Suppressor macrophage treated with lipopolysaccharide for 1 hour (primary cell): ENCODE data around the gene C1QTNF9B.
"Not testable (repeated sequence)": the region's sequence is repeated elsewhere in the genome, so short reads cannot be mapped to it uniquely, and the experiment has no call there.

Source experiments
- DNase-seq, 3 donors: peaks; one replicate each; pipeline ENCODE4 v3.0.0-alpha.2; 2020 to 2022

Gene C1QTNF9B

DNA sequence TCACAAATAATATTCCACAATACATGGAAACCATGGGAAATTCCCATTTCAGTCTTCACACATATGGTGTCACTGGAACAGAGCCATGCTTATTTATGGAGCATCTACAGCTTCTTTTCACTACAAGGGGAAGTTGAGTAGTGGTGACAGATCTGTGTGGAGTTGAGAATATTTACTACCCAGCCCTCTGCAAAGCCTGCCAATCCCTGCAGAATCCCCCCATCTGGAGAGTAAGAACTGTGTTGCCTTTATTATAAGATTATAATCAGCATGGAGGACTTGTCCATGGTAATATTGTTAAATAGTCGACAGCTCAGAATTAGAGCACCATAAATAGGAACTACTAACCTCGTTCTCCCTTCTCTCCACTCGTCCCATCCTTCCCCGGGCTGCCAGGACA, 3.5 kb downstream of the C1QTNF9B start:
- not testable (repeated sequence) for DNase-seq

DNA sequence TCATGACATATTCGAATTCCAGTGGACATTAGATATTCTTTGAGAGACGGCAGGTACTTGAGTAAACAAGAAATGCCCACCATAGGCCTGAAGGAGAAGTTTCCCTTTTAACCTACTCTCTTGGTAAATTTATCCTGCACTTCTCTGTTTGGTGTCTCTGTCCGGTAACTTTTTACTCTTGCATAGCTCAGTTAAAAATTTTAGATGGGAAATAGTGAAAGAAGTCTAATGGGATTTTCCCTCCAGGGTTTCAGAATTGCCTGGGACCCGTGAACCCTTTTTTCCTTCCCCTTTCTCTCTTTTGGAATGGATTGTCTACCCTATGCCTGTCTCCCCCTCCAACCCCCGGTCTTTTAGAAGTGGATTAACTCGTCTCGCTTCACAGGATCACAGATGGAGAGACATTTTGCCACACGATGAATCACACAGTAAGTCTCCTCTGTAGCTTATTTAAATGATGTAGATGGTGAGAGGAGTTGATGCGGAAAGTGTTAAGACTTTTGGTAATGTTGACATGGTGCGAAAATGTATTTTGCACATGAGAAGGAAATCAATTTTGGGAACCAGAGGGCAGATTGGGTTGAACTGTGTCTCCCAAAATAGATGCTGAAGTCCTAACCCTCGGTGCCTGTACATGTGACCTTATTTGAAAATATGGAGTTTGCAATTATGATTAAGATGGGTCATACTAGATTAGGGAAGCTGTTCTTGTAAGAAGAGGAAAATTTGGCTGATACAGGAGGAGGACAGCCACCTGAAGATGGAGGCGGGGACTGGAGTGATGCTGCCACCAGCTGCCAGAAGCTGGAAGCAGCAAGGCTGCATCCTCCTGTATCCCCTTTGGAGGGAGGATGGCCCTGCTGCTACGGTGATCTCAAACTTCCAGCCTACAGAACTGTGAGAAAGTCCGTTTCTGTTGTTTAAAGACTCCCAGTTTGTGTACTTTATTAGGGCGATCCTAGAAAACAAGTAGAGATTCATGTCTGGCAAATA, 7.4 kb downstream of the C1QTNF9B start:
- DNase-seq, result peak in 2 of 3 donors; percentile 23 to 50

DNA sequence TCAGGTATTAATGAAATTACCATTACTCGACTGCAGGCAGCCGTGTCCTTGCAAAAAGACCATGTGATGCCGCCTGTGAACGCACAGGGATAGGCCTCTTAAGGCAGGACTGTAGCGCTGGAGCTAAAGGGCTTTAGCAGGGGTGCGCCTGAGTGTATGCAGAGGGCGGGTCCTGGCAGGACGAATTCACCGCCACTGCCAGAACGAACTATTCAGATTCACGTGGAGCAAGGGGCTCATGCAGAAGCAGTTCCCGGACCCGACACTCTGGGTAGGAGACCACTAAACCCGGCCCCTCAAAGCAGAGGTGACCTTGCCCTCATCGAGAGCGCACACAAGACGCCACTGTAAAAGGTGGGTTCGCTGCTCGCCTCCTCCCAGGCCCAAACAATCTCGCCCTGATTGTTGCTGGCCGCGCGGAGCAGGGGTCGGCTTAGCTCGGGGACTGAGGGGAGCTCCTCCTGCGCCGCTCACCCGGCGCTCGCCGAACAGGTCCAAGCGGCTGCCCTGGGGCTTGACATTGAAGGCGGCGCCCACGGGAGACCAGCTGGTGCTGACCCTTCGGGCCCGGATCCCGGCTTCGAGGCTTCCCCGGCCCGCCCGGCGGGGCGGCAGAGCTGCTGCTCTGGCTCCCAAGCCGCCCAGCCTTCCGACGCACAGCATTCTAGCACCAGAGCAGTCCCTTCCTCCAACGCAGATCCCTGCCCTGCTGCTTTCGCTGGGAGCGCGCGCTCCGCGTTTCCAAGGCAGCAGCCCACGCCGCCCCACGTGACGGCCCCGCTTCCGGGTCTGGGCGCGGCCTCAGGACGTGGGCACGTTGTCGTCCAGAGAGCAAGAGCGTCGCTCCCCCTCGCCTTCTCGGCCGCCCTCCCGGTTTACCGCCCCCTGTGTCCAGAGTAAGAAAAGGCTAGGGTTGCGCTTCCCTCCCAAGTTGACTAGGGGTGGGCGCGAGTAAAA, 8.4 kb downstream of the C1QTNF9B start, which contains the start of gene MIPEP:
TSS of gene MIPEP (minus strand) at position 743 of the 957 bp plus-strand sequence. CDS start at position 663, 80 bp downstream.
- DNase-seq, result peak; percentile 96 to 98 (median 98)

DNA sequence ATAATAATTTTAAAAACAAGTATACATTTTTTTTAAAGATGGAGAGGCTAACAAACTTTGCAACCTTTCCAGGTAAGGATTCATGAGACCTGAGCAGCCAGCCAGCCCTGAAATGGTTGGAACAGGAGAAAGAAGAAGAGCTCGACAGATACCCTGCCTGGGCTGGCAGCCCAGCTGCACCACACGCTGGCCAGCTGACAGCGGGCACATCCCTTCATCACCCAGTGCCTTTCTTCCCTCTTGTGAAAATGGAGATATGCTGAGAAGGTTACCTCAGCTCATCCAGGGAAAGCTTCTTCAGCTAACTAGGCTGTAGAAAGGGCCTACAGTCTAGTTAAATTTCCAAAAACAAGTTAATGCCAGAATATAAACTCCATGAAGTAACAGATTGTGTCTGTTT, 12.9 kb downstream of the C1QTNF9B start:
- not testable (repeated sequence) for DNase-seq

DNA sequence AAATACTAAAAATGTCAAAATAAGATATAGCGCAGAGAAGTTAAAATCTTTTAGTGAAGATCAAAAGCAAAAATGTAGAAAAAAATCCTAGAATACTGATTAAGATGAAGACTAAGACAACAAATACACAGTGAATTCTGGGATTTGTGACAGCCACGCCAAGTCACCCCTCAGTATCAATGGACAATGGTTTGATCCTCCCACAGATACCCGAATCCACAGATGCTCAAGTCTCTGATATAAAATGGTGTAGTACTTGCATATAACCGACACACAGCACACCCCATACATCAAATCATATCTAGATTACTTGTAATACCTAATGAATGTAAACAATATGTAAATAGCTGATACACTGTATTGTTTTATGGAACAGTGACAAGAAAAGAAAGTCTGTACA, 14.0 kb downstream of the C1QTNF9B start:
- DNase-seq, result no peak

DNA sequence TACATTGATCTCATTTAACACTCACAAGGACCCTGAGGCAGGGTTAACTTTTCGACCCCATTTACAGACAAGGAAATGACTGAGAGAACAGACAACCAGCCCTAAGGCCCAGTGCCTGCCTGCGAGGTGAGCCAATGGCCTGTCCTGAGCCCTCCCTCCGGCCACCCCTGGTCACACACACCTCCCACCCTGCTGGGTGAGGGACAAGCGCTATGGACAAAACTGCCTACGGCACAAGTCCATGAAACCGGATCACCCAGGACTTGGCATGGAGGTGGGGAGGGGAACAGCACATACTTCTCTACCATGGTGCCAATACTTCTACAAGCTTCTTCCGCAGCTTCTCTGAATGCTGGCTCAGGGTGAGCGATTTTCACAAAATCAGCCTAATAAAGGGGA, 15.9 kb downstream of the C1QTNF9B start:
- not testable (repeated sequence) for DNase-seq

DNA sequence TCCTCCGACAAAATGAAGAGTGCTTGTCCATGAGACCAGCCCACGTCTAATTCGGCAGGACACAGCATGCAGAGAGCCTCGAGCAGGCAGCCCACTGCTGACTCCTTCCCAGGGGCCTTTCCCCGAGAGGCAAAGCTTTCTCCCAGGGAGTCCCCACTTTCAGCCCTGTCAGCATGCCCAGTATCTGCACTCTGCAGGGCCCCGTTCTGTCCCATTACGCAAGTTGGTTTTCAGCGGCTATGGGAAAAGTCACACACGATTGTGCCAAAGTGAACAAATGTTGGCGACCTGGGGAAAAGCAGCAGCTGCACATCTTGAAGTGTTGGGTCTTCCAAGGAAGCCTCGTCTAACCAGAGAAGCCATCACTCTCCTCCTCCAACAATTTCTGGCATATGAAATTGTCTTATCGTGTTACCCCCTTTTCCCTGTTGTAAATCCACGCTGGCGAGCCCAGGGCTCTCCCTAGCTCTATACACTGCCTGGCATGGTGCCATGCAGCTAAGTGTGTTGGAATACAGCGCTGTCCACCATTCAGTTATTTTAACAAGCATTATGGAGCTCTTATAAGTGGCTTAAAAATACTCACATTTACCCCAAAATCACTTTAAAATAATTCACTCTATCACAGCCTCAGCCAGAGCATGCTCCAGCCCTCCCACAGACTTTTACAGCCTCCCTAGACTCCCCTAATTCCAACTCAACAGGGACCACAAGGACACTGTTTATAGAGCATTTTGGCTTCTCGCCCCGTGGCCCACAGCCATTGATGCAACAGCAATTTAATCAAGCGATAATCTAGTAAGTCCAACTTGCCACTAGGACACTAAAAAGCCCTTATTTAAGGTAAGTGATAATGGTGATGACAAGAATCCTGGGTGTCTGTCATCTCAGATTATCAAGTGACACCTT, 16.6 kb downstream of the C1QTNF9B start:
- not testable (repeated sequence) for DNase-seq

DNA sequence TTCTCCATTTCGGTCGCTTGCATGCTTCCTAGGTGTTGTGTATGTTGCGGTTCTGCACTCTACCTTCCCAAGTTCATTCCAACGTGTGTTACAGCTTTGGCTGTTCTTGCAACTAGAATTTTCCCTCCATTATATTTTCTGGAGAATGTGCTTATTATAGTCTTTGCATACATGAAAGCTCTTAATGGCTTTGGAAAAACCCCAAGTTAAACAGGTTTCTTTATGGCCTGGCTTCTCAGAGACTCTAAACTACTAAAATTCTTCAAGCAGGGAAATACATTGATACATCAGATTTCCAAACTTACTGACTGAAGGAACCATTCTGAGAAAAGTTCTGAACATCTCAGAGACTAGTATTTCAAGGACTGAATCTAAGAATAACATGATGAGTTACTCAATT, 20.0 kb downstream of the C1QTNF9B start:
- no peak for DNase-seq

DNA sequence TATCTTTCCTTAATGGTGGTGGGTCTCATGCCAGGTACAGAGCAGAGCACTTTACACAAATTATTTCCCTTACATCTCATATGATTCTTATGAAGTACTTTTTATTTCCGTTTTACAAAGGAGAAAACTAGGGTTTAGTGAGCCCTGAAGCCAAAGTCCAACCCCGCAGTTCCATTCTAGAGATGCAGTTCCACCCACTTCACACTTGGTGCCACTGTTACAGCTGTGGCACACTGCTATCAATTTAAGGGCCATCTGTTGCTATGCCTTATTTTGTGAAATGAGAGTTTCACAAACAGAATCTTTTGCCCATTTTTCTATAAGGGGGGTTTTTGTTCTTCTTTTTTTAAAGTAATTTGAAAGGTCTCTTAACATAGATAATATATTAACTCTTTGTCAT, 21.0 kb downstream of the C1QTNF9B start:
- DNase-seq, result peak in 2 of 3 donors; percentile 3 to 7

DNA sequence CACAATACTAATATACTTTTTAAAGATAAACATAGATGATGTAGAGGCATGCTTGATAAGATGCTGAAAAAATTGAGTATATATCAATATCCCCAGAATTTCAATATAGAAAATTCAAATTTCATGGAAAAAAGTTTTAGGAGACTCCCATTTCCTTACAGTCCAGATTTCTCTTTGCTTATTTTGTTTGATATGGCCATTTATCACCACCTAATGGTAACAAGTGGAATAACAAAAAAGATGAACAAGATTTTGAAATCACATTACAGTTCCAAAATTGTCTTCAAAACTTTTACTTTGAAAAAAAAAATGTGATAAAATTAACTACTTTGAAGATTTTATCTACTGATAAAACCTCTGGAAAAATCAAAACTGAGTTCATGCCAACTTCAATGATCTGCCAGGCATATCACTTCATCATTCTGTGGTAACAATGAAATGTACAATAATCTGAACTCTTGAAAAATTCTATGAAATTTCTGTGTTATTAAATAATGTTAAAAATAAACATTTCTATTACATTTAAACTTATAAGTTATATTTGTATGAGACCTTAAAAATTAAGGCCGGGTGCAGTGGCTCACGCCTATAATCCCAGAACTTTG, 25.6 kb downstream of the C1QTNF9B start:
- peak; percentile 10 to 55 (median 50) for DNase-seq

DNA sequence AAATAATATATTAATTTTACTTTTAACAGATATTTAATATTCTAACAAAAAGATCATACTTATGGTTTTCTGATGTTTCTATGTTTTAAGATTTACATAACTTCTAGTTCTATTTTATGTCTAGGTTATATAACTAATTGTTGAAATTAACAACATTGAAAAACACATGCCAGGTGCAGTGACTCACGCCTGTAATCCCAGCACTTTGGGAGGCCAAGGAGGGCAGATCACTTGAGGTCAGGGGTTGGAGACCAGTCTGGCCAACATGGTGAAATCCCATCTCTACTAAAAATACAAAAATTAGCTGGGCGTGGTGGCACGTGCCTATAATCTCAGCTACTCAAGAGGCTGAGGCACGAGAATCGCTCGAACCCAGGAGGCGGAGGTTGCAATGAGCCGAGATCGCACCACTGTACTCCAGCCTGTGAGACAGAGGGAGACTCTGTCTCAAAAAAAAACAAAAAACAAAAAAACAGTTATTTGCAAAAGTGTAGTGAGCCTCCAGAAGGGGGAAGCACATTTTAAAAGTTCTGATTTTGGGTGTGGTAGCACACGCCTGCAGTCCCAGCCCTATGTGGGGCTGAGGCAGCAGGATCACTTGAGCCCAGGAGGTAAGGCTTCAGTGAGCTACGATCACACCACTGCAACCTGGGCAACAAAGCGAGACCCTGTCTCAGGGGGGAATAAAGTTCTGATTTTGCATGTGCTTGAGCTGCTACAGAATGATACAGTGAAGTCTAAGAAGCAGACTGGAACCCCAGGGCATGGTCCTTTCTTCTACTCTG, 26.8 kb downstream of the C1QTNF9B start:
- no peak for DNase-seq

DNA sequence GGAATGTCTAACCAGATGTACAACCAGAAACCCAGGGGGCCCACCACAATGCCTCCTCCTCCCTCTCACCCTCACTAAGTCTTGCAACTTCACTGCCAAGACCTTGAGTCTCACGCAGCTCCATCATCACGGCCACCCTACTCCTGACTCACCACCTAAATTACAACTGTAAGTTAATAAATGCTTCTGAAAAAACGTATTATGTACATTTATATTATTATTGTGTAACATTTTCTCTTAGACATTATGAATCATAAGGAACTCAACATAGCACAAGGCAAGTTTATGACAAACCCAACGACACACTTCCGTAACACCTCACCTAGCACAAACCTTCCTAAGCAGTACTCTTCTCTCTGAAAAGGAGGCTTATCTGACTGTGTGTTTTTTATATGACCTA, 28.8 kb downstream of the C1QTNF9B start:
- no peak for DNase-seq

DNA sequence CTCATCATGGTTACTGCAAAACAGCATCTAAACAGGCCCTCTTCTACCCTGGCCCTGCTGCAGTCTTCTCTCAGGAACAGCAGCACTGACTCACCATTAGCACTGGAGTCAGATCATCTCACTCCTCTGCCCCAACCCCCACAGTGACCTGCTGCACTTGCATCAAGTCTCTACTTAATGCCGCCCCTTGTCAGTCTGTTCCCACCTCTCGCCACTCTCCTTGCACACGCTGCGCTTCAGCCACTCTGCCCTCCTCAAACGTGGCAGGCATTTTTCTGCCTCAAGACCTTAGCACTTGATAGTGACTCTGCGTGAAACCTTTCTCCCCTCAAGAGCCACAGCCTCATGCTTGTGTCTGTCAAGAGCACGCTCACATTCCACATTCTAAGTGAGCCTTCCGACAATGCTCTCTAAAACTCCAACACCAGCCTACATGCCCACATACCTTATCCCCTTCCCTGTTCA, 30.2 kb downstream of the C1QTNF9B start:
- no peak for DNase-seq

DNA sequence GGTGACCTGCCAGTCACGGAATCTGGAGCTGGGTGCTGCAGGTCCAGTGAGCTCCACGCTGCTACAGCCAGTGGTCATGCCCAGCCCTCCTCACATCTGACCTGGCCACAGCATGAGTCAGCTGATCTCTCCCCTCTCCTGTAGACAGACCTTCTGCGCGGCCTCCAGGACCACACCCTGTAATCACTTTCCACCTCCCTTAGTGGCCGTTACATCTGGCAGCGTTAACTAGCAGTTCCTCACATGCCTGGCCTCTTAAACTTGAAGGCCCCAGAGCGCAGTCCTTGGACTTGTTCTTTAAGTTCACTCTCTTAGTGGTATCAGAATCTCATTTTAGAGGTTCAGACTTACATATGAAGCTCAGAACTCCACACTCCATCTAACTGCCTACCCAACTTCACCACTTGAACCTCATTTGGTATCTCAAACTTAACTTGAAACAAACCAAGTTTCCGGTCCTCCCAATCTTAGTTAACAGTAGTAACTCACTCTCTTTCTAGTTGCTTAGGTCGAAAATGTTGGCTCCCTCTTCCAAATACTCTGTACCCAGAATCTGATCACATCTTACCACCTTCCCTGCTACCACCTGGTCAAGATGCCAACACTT, 30.8 kb downstream of the C1QTNF9B start:
- DNase-seq, result no peak

DNA sequence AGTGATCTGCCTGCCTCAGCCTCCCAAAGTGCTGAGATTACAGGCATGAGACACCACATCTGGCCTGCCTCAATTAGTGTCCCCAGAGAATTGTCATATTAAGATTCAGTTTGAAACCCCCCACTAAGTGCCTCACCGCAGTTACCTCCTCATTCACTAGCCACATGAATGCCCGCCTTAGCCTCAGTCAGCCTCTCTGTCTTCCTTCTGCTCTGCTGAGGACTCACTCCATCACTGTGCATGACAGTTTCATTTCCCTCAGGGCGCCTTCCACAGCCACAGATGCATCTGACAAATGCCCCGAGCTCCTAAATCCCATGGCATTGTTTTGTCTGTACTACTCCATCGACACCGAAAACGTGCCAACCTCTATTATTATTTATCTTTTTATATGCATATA, 31.4 kb downstream of the C1QTNF9B start:
- DNase-seq, result no peak

DNA sequence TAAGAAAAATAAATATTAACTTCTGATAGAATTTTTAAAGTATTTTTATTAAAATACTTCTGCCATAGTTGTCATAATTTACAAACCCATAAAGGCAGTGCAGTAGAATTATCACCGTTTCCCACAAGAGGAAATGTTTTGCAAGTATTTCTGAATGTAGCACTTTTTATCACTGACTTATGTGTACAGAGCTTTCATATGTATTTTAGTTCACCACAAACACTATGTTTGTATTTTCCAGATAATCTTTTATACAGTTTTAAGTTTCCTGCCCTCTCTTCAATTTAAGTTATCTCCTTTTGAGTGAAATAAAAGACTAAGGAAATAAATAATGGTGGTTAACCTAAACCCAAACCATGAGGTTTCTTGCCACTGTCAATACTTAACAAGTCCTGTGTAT, 32.3 kb downstream of the C1QTNF9B start:
- no peak for DNase-seq

DNA sequence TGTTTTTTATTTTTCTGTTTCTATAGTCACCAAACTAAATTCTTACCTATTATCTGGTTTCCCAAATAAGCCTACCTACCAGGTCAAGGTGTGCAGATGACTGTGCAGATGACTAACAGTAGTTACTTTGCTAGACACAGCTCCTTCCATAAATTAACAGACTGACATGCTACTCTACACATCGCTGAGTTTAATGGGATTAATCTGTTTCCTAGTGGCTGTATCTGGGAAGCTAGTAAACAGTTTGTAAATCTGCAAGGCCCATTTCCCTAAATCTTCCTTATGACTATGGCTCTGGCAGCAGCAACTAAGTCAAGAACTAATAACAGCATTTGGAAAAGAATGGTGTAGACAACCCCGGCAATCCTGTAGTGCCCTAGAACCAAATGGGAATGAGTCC, 36.0 kb downstream of the C1QTNF9B start:
- DNase-seq, result no peak

DNA sequence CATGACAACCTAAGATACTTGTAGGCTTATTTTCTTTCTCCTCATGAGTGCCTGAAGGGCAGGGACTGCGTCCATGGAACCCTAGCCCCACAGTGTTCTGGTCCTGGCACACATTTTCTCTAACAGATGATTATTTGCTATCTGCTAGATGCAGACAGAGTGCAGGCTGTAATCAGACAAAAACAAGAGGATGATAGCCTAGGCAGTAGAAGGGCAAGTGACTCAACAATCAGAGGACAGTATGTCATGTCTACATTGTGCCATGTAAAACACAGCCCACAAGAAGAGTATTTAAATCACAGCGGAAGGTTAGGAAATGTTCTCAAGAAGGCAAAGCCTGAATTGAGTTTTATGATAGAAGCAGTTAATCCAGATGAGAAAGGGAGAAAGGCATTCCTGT, 37.4 kb downstream of the C1QTNF9B start:
- no peak for DNase-seq

DNA sequence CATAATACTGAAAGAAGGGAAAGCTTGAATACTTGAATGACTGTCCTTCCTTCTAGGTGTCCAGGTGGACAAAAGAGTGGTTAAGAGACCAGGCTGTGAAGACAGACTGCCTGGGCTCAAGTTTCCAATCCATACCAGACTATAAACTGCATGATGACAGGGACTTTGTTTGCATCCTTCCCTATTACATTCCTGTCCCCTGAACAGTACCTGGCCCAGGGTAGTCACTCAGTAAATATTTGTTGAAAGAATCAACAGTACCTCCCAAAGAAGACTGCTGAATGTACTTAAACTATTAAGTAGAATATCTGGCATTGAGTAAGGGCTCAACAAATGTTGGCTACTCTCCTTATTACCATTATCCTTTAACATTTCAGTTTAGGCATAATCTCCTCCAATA, 37.8 kb downstream of the C1QTNF9B start:
- no peak for DNase-seq

DNA sequence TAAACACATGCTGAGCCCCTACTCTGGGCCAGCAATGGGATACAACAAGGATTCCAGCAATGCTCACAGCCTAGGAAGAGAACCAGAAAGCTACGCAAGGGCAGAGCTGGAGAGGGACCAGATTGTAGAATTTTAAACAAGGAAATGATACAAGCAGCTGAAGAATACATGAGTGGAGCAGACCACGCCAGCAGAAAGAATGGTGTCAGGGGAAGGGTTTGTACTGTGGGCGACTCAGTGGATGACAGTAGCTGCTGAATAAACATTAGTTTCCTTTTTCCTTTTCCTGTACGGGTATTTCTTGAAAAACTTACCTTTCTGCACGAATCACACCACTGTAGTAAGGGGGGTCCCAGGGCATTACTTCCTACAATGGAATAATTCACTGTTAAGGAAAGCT, 38.8 kb downstream of the C1QTNF9B start:
- DNase-seq, result no peak
